ENCODE results near the gene TNKS1BP1. TPM values are rescaled to one million over a fixed set of nuclear protein-coding genes. Genes with fewer than 3 reads are reported as not detected.

Gene TNKS1BP1
- total RNA-seq, 2 experiments from 2014 or later: 12.9 to 13.2 TPM

DNA sequence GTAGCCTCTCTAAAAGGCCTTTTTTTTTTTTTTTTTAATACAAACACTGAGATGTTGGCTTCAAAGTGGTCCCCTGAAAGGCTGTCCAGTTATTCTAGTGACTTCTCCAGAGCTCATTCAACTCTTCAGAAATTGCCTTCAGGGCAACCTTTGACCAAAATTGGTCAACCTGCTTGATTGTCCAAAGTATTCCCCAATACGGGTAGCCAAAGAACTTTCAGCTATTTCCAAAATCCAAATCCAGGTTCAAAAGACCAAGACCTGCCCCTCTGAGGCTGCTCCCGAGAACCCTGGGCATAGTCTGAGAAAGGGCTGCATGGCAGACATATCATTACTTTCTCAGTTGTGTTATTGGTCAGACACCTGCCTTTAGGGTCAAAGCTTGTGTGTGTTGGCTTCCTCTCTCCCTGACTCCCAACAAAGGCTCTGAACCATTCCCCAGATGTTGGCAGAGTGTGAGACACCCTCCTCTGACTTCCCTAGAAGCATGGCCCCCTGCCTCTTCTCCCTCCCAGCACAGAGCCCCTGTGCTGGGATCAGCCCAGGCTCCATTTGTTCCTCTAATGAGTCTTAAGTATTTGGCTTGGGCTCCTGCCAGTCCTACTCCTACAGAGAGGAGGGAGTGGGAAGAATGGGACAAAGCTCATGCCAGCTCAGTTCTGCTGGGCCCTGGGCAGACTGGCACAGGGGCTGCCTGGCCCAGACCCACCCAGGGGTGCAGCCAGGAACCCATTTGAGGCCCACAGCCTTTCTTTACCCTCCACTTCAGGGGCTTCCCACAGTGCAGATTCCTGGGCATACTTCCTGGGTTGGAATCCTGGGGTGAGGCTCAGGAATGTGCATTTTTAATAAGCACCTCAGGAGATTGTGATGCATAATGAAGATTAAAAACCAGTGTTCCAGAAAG lies 30.3 kb downstream of the TNKS1BP1 start:
- Mint-ChIP-seq H3K9me3 (no peaks in the 10 kb centered on the region), H3K36me3 (ENCODE audit: low read depth) (peaks cover 28% of the 10 kb centered on the region), H3K27ac (no peak overlapping the region), H3K27me3 (peaks cover 19% of the 10 kb centered on the region), H3K4me1 (ENCODE audit: low read depth) (no peaks in the 10 kb centered on the region), H3K4me3 (no peak overlapping the region)
- Histone ChIP-seq H3K9me3 (ENCODE audit: control insufficient read depth in 1 of 2, insufficient read depth in 1 of 2, low read length in 2 of 2) (peaks cover 7 to 15% of the 10 kb centered on the region in 2 experiments), H3K4me1 (ENCODE audit: insufficient read depth, low read length) (no peaks in the 10 kb centered on the region), H3K4me3 (ENCODE audit: low read length) (no peak overlapping the region), H3K27me3 (ENCODE audit: control insufficient read depth in 1 of 2, insufficient read depth in 2 of 2, low read length in 2 of 2) (no peaks in the 10 kb centered on the region), H3K36me3 (ENCODE audit: insufficient read depth, low read length) (no peaks in the 10 kb centered on the region), H3K27ac (ENCODE audit: low read depth in 1 of 2, low read length in 2 of 2) (no peak overlapping the region)
- intact Hi-C loops (cut with DNase I, micrococcal nuclease): no loop called here
- no peak for DNase-seq
- no peak for ATAC-seq (ENCODE audit: poor library complexity)
- ChIA-PET CTCF (interaction anchor here (0.6 kb wide), 1 partner anchor 992 kb away, joined by 3 read pairs; no protein-coding TSS in a partner anchor), POLR2A (no interaction called here)
- TF ChIP-seq, protein P1, sequence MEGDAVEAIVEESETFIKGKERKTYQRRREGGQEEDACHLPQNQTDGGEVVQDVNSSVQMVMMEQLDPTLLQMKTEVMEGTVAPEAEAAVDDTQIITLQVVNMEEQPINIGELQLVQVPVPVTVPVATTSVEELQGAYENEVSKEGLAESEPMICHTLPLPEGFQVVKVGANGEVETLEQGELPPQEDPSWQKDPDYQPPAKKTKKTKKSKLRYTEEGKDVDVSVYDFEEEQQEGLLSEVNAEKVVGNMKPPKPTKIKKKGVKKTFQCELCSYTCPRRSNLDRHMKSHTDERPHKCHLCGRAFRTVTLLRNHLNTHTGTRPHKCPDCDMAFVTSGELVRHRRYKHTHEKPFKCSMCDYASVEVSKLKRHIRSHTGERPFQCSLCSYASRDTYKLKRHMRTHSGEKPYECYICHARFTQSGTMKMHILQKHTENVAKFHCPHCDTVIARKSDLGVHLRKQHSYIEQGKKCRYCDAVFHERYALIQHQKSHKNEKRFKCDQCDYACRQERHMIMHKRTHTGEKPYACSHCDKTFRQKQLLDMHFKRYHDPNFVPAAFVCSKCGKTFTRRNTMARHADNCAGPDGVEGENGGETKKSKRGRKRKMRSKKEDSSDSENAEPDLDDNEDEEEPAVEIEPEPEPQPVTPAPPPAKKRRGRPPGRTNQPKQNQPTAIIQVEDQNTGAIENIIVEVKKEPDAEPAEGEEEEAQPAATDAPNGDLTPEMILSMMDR (IDR thresholded peaks at IDR 0.05): no peak

DNA sequence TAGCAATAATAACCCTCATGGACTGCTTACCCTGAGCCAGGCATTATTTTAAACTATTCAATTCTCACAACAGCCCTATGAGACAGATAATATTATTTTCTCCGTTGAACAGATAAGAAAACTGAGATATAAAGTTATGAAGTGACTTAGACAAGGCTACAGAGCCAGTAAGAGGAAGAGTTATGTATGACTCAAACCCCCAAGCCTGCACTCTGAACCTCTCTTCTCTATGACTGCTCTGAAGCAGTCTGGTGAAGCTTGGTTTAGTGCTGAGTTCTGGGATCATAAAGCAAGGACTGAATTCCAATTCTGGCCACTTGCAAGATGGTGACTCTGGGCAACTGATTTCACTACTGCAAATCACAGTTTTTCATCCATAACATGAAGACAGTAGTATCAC lies 34.5 kb downstream of the TNKS1BP1 start:
- Histone ChIP-seq H3K36me3 (ENCODE audit: insufficient read depth, low read length) (no peaks in the 10 kb centered on the region), H3K27ac (ENCODE audit: low read depth in 1 of 2, low read length in 2 of 2) (no peak overlapping the region), H3K27me3 (ENCODE audit: control insufficient read depth in 1 of 2, insufficient read depth in 2 of 2, low read length in 2 of 2) (peaks cover 5 to 10% of the 10 kb centered on the region in 2 experiments), H3K4me1 (ENCODE audit: insufficient read depth, low read length) (no peaks in the 10 kb centered on the region), H3K9me3 (ENCODE audit: control insufficient read depth in 1 of 2, insufficient read depth in 1 of 2, low read length in 2 of 2) (peaks cover 0 to 3% of the 10 kb centered on the region in 2 experiments), H3K4me3 (ENCODE audit: low read length) (no peak overlapping the region)
- no peaks in the 10 kb centered on the region for H3K4me1 Mint-ChIP-seq (ENCODE audit: low read depth)
- no peaks in the 10 kb centered on the region for H3K9me3 Mint-ChIP-seq
- H3K4me3 Mint-ChIP-seq: no peak overlapping the region
- intact Hi-C loops (cut with DNase I, micrococcal nuclease): no loop called here
- ChIA-PET CTCF (no interaction called here), POLR2A (no interaction called here)
- DNase-seq (no peak), ATAC-seq (ENCODE audit: poor library complexity) (no peak)
- H3K27ac Mint-ChIP-seq: no peak overlapping the region
- peaks cover 45% of the 10 kb centered on the region for H3K27me3 Mint-ChIP-seq
- TF ChIP-seq, protein P1 (IDR thresholded peaks at IDR 0.05): no peak
- H3K36me3 Mint-ChIP-seq (ENCODE audit: low read depth): no peaks in the 10 kb centered on the region

DNA sequence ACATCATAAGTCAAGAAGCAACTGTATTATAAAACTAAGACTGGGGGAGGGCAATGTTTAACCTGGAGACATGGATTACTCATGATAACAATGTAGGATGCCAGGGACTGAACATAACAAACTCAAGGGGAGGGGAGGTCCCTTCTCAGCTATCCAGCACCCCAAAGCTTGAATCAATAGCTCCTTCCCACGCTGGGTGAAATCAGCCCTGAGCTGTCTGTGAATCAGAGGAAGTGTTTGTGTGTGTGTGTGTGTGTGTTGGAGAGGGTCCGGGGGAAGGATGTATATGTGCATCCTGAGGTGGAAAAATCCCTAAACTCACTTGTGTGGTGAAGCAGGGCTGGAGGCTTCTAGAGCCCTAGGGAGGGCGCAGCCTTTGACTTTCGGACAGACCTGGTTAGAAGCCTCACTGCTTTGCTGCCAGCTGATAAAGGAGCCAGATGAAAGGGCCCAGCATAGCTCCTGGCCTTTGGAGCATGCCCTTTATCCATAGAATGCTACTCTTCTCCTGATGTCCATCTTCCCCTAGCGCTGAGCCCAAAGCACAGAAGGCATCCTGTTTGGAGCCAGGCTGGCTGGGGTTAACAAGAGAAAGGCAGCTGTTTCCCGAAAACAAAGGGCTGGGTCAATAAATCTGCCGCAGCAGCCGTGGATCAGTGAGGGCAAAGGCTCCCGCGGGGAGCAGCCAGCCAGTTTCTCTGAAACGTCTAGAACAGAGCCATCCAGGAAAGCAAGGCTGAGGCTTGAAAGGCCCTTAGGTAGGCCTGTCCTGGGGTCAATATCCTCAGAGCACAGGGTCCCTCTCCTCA lies 35.8 kb downstream of the TNKS1BP1 start:
- Histone ChIP-seq H3K9me3 (ENCODE audit: control insufficient read depth in 1 of 2, insufficient read depth in 1 of 2, low read length in 2 of 2) (no peaks in the 10 kb centered on the region), H3K27ac (ENCODE audit: low read depth in 1 of 2, low read length in 2 of 2) (no peak overlapping the region), H3K36me3 (ENCODE audit: insufficient read depth, low read length) (no peaks in the 10 kb centered on the region), H3K4me3 (ENCODE audit: low read length) (no peak overlapping the region), H3K27me3 (ENCODE audit: control insufficient read depth in 1 of 2, insufficient read depth in 2 of 2, low read length in 2 of 2) (peaks cover 5 to 10% of the 10 kb centered on the region in 2 experiments), H3K4me1 (ENCODE audit: insufficient read depth, low read length) (no peaks in the 10 kb centered on the region)
- Mint-ChIP-seq H3K36me3 (ENCODE audit: low read depth) (no peaks in the 10 kb centered on the region), H3K4me1 (ENCODE audit: low read depth) (no peaks in the 10 kb centered on the region), H3K9me3 (no peaks in the 10 kb centered on the region), H3K4me3 (no peak overlapping the region), H3K27ac (no peak overlapping the region), H3K27me3 (peaks cover 45% of the 10 kb centered on the region)
- POLR2A ChIA-PET: no interaction called here
- TF ChIP-seq, protein P1 (IDR thresholded peaks at IDR 0.05): no peak
- ATAC-seq (ENCODE audit: poor library complexity) (no peak), DNase-seq (no peak)
- CTCF ChIA-PET: no interaction called here
- intact Hi-C loops (cut with DNase I, micrococcal nuclease): no loop called here

Measured in CD4-positive, alpha-beta T cell (primary cell).